RWPE2 (cell line): ENCODE results near the gene SPO11.
A peak's percentile ranks its signal among the peaks of the same experiment; 100 is the strongest.

ENCODE experiments used
- ATAC-seq: fragments of 200-7000 bp; cut with Tn5 transposase; 3 replicates; pipeline ENCODE4 v1.9.1; 2021; ENCODE audit warnings: low read depth
- DNase-seq: peaks from one replicate; pipeline ENCODE4 v3.0.0-alpha.2; 2020; ENCODE audit warnings: low spot score
- H3K27ac ChIP-seq: fragments of 450-650 bp; 2 replicates; pipeline ENCODE4 v1.5.1; 2017; ENCODE audit warnings: mild to moderate bottlenecking; ENCODE audit not compliant: poor library complexity, severe bottlenecking
- H3K27me3 ChIP-seq: fragments of 250-450 bp; sonication (Bioruptor Pico); 2 replicates; pipeline ENCODE4 v1.5.1; 2021; ENCODE audit warnings: mild to moderate bottlenecking, moderate library complexity; ENCODE audit not compliant: insufficient read depth, poor library complexity, severe bottlenecking
- H3K36me3 ChIP-seq: fragments of 250-450 bp; sonication (Bioruptor Pico); 2 replicates; pipeline ENCODE4 v1.5.1; 2020; ENCODE audit warnings: low read depth, mild to moderate bottlenecking, moderate library complexity
- H3K4me1 ChIP-seq: fragments of 250-450 bp; sonication (Bioruptor Pico); 2 replicates; pipeline ENCODE4 v1.5.1; 2021; ENCODE audit warnings: mild to moderate bottlenecking, moderate library complexity; ENCODE audit not compliant: insufficient read depth, poor library complexity, severe bottlenecking
- H3K4me3 ChIP-seq: fragments of 250-450 bp; sonication (Bioruptor Pico); 2 replicates; pipeline ENCODE4 v1.5.1; 2021; ENCODE audit warnings: mild to moderate bottlenecking, moderate library complexity; ENCODE audit not compliant: severe bottlenecking
- H3K9me3 ChIP-seq: fragments of 250-450 bp; sonication (Bioruptor Pico); 2 replicates; pipeline ENCODE4 v1.5.1; 2021; ENCODE audit warnings: mild to moderate bottlenecking, moderate library complexity; ENCODE audit not compliant: severe bottlenecking
- TF ChIP-seq, protein P1 (sequence below): fragments of 450-650 bp; IDR thresholded peaks from one replicate; pipeline ENCODE4 v1.5.1; 2017; ENCODE audit warnings: mild to moderate bottlenecking, moderate library complexity; ENCODE audit not compliant: poor library complexity, severe bottlenecking

The SPO11 gene

GRCh38 chr20:57374931-57375651, 45.5 kb downstream of the SPO11 start:
- H3K4me3 ChIP-seq = no peak overlapping the region
- H3K27ac ChIP-seq = no peak overlapping the region
- TF ChIP-seq, protein P1, sequence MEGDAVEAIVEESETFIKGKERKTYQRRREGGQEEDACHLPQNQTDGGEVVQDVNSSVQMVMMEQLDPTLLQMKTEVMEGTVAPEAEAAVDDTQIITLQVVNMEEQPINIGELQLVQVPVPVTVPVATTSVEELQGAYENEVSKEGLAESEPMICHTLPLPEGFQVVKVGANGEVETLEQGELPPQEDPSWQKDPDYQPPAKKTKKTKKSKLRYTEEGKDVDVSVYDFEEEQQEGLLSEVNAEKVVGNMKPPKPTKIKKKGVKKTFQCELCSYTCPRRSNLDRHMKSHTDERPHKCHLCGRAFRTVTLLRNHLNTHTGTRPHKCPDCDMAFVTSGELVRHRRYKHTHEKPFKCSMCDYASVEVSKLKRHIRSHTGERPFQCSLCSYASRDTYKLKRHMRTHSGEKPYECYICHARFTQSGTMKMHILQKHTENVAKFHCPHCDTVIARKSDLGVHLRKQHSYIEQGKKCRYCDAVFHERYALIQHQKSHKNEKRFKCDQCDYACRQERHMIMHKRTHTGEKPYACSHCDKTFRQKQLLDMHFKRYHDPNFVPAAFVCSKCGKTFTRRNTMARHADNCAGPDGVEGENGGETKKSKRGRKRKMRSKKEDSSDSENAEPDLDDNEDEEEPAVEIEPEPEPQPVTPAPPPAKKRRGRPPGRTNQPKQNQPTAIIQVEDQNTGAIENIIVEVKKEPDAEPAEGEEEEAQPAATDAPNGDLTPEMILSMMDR = no peak
- peaks cover 88% of the 10 kb centered on the region for H3K36me3 ChIP-seq
- peak; percentile 77 for DNase-seq
- no peaks in the 10 kb centered on the region for H3K9me3 ChIP-seq
- no peaks in the 10 kb centered on the region for H3K27me3 ChIP-seq
- no peaks in the 10 kb centered on the region for H3K4me1 ChIP-seq
- no peak; the same call in 2 of the 3 replicates for ATAC-seq

GRCh38 chr20:57375652-57376230, 46.1 kb downstream of the SPO11 start:
- no peak; the same call in 2 of the 3 replicates for ATAC-seq
- DNase-seq = peak; percentile 65
- Histone ChIP-seq H3K27me3 (no peaks in the 10 kb centered on the region), H3K36me3 (peaks cover 81% of the 10 kb centered on the region), H3K27ac (no peak overlapping the region), H3K4me3 (no peak overlapping the region), H3K4me1 (no peaks in the 10 kb centered on the region), H3K9me3 (no peaks in the 10 kb centered on the region)
- TF ChIP-seq, protein P1 = no peak

DNA sequence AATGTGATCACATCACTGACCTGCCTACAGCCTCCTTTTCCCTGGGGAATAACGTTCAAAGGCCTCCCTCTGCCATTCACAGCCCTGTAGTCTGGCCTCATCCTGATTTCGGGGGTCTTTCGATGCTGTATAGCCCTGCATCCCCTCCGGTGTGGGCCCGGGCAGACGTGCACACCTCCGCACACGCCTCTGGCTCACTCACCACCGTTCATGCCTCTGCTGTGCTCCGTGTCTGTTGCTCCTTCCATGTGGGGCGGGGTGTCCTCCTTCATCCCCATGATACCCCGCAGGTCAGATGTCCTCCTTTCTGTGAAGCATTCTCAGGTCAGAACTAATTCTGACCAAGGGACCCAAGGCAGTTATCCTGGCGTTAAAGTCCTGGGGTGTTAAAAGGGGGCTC, 47.7 kb downstream of the SPO11 start:
- DNase-seq = peak; percentile 77
- no peak for ATAC-seq
- TF ChIP-seq, protein P1 = no peak
- Histone ChIP-seq H3K36me3 (peaks cover 65% of the 10 kb centered on the region), H3K9me3 (no peaks in the 10 kb centered on the region), H3K4me1 (no peaks in the 10 kb centered on the region), H3K27ac (no peak overlapping the region), H3K27me3 (no peaks in the 10 kb centered on the region), H3K4me3 (no peak overlapping the region)

DNA sequence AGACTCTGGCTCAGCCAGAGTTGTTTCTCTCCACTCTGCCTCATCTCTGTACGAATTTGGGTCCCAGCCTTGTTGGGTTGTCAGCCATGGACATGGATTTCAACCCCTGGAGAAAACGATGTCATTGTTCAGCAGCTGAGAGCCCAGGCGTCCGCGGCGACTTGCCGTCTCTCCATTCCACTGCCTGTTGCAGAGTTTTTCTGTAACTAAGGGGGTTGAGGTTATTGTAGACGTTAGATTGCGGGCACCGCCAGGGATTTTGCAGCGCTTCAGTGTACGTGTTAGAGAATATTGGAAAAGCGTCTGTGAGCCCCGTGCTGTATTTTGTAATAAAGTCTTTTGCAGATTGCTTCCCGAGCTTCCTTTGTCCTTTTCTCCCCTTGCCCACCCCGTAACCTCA, 48.5 kb downstream of the SPO11 start:
- no peak overlapping the region for H3K27ac ChIP-seq
- no peaks in the 10 kb centered on the region for H3K9me3 ChIP-seq
- H3K4me3 ChIP-seq = no peak overlapping the region
- ATAC-seq = no peak
- H3K36me3 ChIP-seq = peaks cover 58% of the 10 kb centered on the region
- H3K4me1 ChIP-seq = no peaks in the 10 kb centered on the region
- H3K27me3 ChIP-seq = no peaks in the 10 kb centered on the region
- TF ChIP-seq, protein P1 = no peak
- DNase-seq = peak; percentile 54
